HT1080 (cell line): ENCODE measurements around the gene COL4A2. TPM values are rescaled to one million over a fixed set of nuclear protein-coding genes. Genes with fewer than 3 reads are reported as not detected.
A peak's percentile ranks its signal among the peaks of the same experiment; 100 is the strongest.
"Not testable (repeated sequence)": the region's sequence is repeated elsewhere in the genome, so short reads cannot be mapped to it uniquely, and the experiment has no call there.

Experiments used
- DNase-seq: peaks from one replicate; pipeline ENCODE4 v3.0.0-alpha.2; 2015; ENCODE audit warnings: low read depth
- total RNA-seq: library from RNA; depleted of rRNA; stranded (reverse); fragments of >200 nt; shearing (Covaris generic); gene quantifications from 2 replicates; pipeline ENCODE4 v1.2.3, GENCODE V29; 2014

COL4A2 gene
- total RNA-seq, 1 experiment from 2014 or later = 219 TPM

GRCh38 chr13:110377178-110377825 is 70.2 kb downstream of the COL4A2 start:
- no peak for DNase-seq

- no peak for DNase-seq
Observed at GRCh38 chr13:110377826-110378201, 70.7 kb downstream of the COL4A2 start.

- DNase-seq = no peak
Observed at GRCh38 chr13:110379358-110379757, 72.3 kb downstream of the COL4A2 start.

GRCh38 chr13:110379905-110380341 is 72.8 kb downstream of the COL4A2 start:
- no peak for DNase-seq

GRCh38 chr13:110380359-110381028 is 73.4 kb downstream of the COL4A2 start:
- DNase-seq = no peak

- DNase-seq = no peak
Observed at GRCh38 chr13:110381029-110381360, 73.9 kb downstream of the COL4A2 start.

- DNase-seq = peak; percentile 51
Observed at GRCh38 chr13:110382229-110382628, 75.1 kb downstream of the COL4A2 start.

- DNase-seq = no peak
Observed at GRCh38 chr13:110382830-110383229, 75.7 kb downstream of the COL4A2 start.

- DNase-seq = no peak
Observed at GRCh38 chr13:110387451-110388107, 80.5 kb downstream of the COL4A2 start.

GRCh38 chr13:110388108-110388943 is 81.2 kb downstream of the COL4A2 start:
- no peak for DNase-seq

- peak; percentile 91 for DNase-seq
Observed at GRCh38 chr13:110390567-110390966, 83.5 kb downstream of the COL4A2 start.

GRCh38 chr13:110391273-110391672 is 84.2 kb downstream of the COL4A2 start:
- no peak for DNase-seq

- DNase-seq = no peak
Observed at GRCh38 chr13:110392510-110393240, 85.6 kb downstream of the COL4A2 start.

- DNase-seq = no peak
Observed at GRCh38 chr13:110393761-110394160, 86.7 kb downstream of the COL4A2 start.

- no peak for DNase-seq
Observed at GRCh38 chr13:110394371-110394841, 87.3 kb downstream of the COL4A2 start.

GRCh38 chr13:110395616-110396015 is 88.5 kb downstream of the COL4A2 start:
- not testable (repeated sequence) for DNase-seq

- no peak for DNase-seq
Observed at GRCh38 chr13:110396476-110396875, 89.4 kb downstream of the COL4A2 start.

- DNase-seq = peak; percentile 97
Observed at GRCh38 chr13:110396913-110397381, 89.9 kb downstream of the COL4A2 start.

GRCh38 chr13:110397436-110398115 is 90.5 kb downstream of the COL4A2 start:
- DNase-seq = peak; percentile 74
